ENCODE results near the gene HTR2C. TPM values are rescaled to one million over a fixed set of nuclear protein-coding genes. Genes with fewer than 3 reads are reported as not detected.

Gene HTR2C
- total RNA-seq, 4 donors from 2014 or later: not detected

DNA sequence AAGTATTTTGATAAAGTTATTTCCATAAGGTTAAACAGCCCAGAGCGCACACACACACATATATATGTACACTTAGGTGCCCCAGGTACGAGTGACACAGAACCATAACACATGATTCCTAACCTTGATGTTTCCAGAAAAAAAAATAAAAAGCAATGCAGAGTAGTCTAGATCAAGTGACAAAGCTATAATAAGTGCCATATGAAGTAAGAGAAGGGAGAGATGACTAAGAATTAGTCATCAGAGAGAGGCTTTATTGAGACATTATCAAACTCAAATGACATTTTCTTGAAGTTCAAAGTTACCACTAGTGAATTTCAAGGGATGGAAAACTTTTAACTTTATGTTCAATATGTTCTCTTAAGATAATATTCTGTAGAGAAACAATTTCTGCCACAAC, 215.0 kb downstream of the HTR2C start:
- intact Hi-C loops (cut with DNase I; ENCODE audit: low total_unique reads): no loop called here
- TF ChIP-seq CTCF (IDR thresholded peaks at IDR 0.05): no peak
- TF ChIP-seq POLR2A (IDR thresholded peaks at IDR 0.05): no peak
- 60 to 63% methylated on average over 2 of the region's 2 CpGs for WGBS, 2 donors
- H3K4me3 ChIP-seq (ENCODE audit: low read depth, poor library complexity, severe bottlenecking): no peak overlapping the region
- no peak for DNase-seq (ENCODE audit: low spot score in 2 of 2)

GRCh38 chrX:114800719-114801118, 216.8 kb downstream of the HTR2C start:
- H3K4me3 ChIP-seq (ENCODE audit: low read depth, poor library complexity, severe bottlenecking): no peak overlapping the region
- peak in 1 of 2 donors; percentile 22 for DNase-seq (ENCODE audit: low spot score in 2 of 2)
- intact Hi-C loops (cut with DNase I; ENCODE audit: low total_unique reads): no loop called here
- WGBS, 2 donors: 72 to 74% methylated on average over 4 of the region's 4 CpGs
- TF ChIP-seq CTCF (IDR thresholded peaks at IDR 0.05) (no peak), POLR2A (IDR thresholded peaks at IDR 0.05) (no peak)

DNA sequence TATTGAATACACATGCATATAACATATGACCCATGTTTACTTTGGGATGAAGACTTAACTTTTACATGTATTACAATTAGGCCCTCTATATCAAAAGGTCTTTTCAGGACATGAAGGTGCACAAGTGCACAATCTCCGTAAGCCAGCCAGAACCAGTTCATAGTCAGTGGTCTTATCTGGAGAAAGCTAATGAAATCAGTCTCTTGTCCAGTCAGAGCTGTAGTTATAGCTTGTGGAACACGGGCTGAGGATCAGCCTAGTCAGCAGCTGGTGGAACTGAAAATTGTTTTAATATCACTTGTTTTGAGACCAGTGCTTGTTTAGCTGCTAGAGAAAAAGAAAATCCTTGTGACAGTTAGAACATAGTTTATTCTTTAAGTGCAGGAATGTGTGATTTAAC, 235.6 kb downstream of the HTR2C start:
- H3K4me3 ChIP-seq (ENCODE audit: low read depth, poor library complexity, severe bottlenecking): no peak overlapping the region
- TF ChIP-seq POLR2A (IDR thresholded peaks at IDR 0.05): no peak
- no peak for TF ChIP-seq CTCF (IDR thresholded peaks at IDR 0.05)
- no peak for DNase-seq (ENCODE audit: low spot score in 2 of 2)
- intact Hi-C loops (cut with DNase I; ENCODE audit: low total_unique reads): no loop called here
- WGBS, 2 donors: 66 to 77% methylated on average over 2 of the region's 2 CpGs

DNA sequence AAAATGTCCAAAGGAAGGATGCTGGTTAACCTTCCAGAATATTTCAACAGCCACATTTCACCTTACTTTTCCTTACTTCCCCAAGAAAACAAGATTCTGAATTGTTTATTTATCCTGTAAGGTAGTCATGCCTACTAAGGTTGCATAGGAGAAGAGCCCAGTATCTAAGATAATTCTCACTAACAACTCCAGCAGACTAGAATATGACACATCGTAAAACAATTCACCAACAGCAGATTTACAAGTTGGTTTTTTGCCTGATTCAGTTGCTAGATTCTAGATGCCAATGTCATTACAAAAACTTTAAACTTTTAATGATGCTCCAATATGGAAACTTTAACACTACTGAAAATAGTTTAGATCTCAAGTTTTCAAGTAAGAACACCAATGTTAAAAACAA, 257.2 kb downstream of the HTR2C start:
- TF ChIP-seq CTCF (IDR thresholded peaks at IDR 0.05) (no peak), POLR2A (IDR thresholded peaks at IDR 0.05) (no peak)
- DNase-seq (ENCODE audit: low spot score in 2 of 2): no peak
- 72 to 78% methylated on average over 1 of the region's 1 CpG for WGBS, 2 donors
- H3K4me3 ChIP-seq (ENCODE audit: low read depth, poor library complexity, severe bottlenecking): no peak overlapping the region
- intact Hi-C loops (cut with DNase I; ENCODE audit: low total_unique reads): no loop called here

DNA sequence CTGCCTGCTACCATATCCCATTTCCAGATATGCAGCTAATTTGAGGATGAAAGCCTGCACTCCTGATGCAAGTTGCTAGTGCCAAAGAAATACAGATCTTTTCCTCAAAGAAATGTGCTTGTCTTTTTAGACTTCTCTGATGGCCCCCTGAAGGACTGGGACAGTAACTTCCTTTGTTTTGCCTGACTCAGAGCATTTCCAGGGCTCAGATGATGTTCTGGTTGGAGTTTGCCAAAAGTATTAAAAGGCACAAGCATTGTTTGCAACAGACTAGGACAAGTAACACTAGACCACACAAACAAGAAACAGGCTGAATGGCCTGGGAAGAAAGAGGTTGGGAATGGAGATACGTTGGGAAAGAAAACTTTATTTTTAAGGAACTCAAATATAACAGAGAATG, 258.3 kb downstream of the HTR2C start:
- intact Hi-C loops (cut with DNase I; ENCODE audit: low total_unique reads): no loop called here
- peak in 1 of 2 donors; percentile 12 for DNase-seq (ENCODE audit: low spot score in 2 of 2)
- WGBS, 2 donors: 32 to 43% methylated on average over 1 of the region's 1 CpG
- H3K4me3 ChIP-seq (ENCODE audit: low read depth, poor library complexity, severe bottlenecking): no peak overlapping the region
- no peak for TF ChIP-seq POLR2A (IDR thresholded peaks at IDR 0.05)
- TF ChIP-seq CTCF (IDR thresholded peaks at IDR 0.05): no peak

GRCh38 chrX:114889481-114889880, 305.6 kb downstream of the HTR2C start:
- 56 to 59% methylated on average over 1 of the region's 1 CpG for WGBS, 2 donors
- H3K4me3 ChIP-seq (ENCODE audit: low read depth, poor library complexity, severe bottlenecking): no peak overlapping the region
- no peak for TF ChIP-seq POLR2A (IDR thresholded peaks at IDR 0.05)
- no peak for TF ChIP-seq CTCF (IDR thresholded peaks at IDR 0.05)
- intact Hi-C loops (cut with DNase I; ENCODE audit: low total_unique reads): no loop called here
- no peak for DNase-seq (ENCODE audit: low spot score in 2 of 2)

Measured in lower leg skin (tissue), 4 donors.